ENCODE results near the gene CASKIN2.
"Not testable (repeated sequence)": the region's sequence is repeated elsewhere in the genome, so short reads cannot be mapped to it uniquely, and the experiment has no call there.

The CASKIN2 gene

GRCh38 chr17:75546181-75546580, 30.8 kb upstream of the CASKIN2 start:
- DNase-seq (ENCODE audit: low spot score): no peak

GRCh38 chr17:75544250-75544649, 28.9 kb upstream of the CASKIN2 start:
- DNase-seq (ENCODE audit: low spot score): no peak

- no peak for DNase-seq (ENCODE audit: low spot score)
Measured at GRCh38 chr17:75542728-75543336, 27.5 kb upstream of the CASKIN2 start.

GRCh38 chr17:75542229-75542628, 26.9 kb upstream of the CASKIN2 start:
- no peak for DNase-seq (ENCODE audit: low spot score)

- no peak for DNase-seq (ENCODE audit: low spot score)
Measured at GRCh38 chr17:75540923-75541503, 25.7 kb upstream of the CASKIN2 start.

GRCh38 chr17:75539967-75540729, 24.8 kb upstream of the CASKIN2 start:
- no peak for DNase-seq (ENCODE audit: low spot score)

GRCh38 chr17:75536366-75536765, 21.0 kb upstream of the CASKIN2 start:
- DNase-seq (ENCODE audit: low spot score): no peak

- DNase-seq (ENCODE audit: low spot score): no peak
Measured at GRCh38 chr17:75535871-75536270, 20.5 kb upstream of the CASKIN2 start.

GRCh38 chr17:75535119-75535537, 19.8 kb upstream of the CASKIN2 start:
- DNase-seq (ENCODE audit: low spot score): no peak

GRCh38 chr17:75531721-75532072, 16.4 kb upstream of the CASKIN2 start:
- DNase-seq (ENCODE audit: low spot score): peak; percentile 36

GRCh38 chr17:75530837-75531720, 15.7 kb upstream of the CASKIN2 start:
- no peak for DNase-seq (ENCODE audit: low spot score)

GRCh38 chr17:75526555-75527270, 11.4 kb upstream of the CASKIN2 start:
- DNase-seq (ENCODE audit: low spot score): peak; percentile 35

GRCh38 chr17:75525806-75526554, 10.6 kb upstream of the CASKIN2 start:
- DNase-seq (ENCODE audit: low spot score): no peak

- peak; percentile 92 for DNase-seq (ENCODE audit: low spot score)
Measured at GRCh38 chr17:75524970-75525805, 9.9 kb upstream of the CASKIN2 start, which contains the start of gene LLGL2. LLGL2 (plus strand) TSS chr17:75525697; CDS start chr17:75543427, 17,730 bp downstream.

GRCh38 chr17:75524269-75524969, 9.1 kb upstream of the CASKIN2 start:
- no peak for DNase-seq (ENCODE audit: low spot score)

GRCh38 chr17:75523647-75524046, 8.3 kb upstream of the CASKIN2 start:
- no peak for DNase-seq (ENCODE audit: low spot score)

GRCh38 chr17:75521951-75522727, 6.8 kb upstream of the CASKIN2 start:
- no peak for DNase-seq (ENCODE audit: low spot score)

GRCh38 chr17:75521290-75521689, 6.0 kb upstream of the CASKIN2 start:
- no peak for DNase-seq (ENCODE audit: low spot score)

- not testable (repeated sequence) for DNase-seq (ENCODE audit: low spot score)
Measured at GRCh38 chr17:75520413-75520812, 5.1 kb upstream of the CASKIN2 start.
